G401.6 (cell line): ENCODE results near the gene THRB.

Experiments
- FAIRE-seq: peaks from 2 replicates; lab custom pipeline; 2012; peaks lifted over from hg19 to GRCh38; lab: Jason Lieb, UNC

The THRB gene

DNA sequence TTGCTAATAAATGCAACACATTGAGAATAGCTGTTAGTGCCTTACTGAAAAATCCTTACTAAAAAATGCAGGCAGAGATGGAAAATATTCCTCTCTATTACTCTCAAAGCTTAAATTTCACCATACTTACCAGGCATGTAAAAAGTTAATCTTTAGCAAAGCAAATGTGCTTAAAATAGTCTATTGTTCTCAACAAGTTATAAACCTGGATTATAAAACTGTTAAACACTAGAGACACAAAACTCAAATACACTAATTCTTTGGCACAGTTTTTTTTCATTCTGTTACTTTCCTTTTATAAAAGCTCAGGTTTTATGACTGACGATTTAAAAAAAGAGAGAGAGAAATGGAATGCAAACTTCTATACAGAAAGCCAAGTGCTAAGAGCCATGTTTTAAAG, 119.8 kb downstream of the THRB start:
- no peak for FAIRE-seq

DNA sequence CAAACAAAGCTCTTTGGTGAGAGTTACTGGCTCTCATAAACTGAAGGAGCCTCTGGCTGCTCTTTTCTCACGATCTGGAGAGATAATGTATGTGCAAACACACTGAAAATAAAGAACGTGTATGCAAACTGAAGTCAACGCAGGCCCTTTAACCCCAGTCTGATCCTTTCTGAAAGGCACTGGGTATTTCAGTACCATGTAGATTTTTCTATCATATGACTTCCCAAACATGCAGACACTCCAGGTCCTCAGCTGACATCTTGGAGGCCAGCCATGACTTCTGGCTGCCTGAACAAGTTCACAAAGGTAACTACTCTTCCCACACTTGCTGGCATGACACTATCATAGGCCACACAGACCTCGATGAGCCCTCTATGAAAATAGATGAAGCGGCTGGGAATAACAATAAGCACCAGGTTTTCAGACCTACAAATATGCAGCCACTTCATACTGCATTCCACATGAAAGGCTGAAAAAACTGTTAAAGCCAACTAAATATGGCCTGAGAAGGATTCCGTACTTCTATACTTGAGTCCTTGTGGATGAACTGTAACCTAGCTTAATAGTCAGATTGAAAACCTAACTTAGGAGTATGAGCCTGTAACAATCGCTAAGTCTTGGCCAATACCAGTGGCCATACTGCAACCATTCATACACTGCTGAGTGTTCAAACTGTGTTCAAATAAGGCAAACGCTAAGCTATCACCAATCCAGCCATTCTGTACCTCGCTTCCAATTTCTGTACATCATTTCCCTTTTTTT, 121.3 kb downstream of the THRB start:
- FAIRE-seq = no peak

DNA sequence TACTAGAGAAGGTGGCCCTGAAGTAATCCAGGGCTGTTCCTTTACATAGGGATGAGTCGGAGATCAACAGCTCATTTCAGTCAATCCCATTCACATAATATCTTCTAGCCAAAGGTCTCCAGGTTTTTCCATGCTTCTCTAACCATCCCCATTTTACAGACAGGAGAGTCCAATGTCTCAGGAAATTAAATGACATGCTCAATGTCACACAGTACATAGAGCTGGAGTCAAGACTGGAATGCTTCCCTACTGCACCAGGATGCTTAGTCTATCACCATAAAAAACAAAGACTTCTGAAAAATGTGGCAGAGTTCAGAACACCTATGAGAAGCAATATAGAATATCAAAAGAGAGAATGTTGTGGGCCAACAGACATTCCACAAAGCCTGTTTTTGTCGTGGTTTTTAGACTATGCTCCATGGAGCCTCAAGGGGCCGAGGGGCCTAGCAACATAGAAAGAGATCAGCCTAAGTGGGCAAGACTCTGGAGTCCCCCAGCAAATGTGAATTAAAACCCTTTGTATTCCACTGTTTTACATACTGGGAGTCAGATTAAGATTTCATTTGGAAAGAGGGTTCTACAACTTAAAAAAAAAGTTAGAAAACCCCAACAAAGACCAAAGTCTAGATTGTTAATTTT, 122.0 kb downstream of the THRB start:
- FAIRE-seq = no peak

DNA sequence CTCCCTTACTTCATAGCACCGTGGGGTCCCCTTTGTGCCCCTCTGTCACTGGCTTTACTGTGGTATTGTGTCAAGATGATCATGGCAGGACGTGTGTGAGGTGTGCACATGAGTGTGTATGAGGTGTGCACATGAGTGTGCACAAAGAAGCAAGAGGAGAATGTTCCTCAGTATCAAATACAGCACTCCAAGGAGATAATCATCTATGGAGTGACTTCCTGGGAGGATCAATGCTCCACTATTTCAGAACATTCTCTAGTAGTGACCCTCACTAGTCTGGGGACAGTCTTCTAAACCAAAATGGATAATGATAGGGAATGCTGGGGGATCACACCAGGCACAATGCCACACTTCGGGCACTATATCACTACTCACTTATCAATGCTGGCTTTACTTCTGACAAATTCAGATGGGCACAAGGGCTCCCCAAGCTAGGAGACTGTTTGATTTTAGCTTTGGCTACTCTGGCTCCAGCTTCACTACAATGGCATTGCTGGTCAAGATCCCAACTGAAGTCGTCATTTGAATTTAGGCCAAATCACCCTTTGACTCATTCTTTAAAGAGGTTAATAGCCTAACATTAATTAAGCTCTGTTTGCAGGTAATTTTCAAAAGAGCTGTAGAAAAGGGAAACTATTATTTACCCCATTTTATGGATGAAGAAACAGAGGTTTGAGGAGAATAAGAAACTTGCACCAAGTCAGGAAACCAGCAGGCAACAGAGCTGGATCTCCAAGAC, 124.1 kb downstream of the THRB start:
- no peak for FAIRE-seq

DNA sequence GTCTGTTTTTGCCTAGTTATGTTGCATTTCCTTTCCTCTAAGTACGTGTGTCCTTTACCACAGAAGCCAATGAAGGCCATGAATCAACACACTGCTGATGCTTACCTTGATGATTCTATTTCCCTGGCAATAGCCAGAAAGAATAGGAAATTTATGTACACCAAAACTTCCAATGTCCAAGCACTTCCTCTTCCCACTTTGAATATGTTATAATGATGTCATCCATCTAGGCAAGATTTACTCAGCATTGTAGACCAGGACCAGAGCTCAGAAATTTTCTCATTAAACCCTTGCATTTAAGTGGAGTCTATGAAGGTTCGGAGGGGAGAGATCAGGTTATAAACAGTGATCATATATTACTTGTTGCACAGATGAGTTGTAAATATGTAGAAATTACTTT, 126.0 kb downstream of the THRB start:
- FAIRE-seq = no peak

DNA sequence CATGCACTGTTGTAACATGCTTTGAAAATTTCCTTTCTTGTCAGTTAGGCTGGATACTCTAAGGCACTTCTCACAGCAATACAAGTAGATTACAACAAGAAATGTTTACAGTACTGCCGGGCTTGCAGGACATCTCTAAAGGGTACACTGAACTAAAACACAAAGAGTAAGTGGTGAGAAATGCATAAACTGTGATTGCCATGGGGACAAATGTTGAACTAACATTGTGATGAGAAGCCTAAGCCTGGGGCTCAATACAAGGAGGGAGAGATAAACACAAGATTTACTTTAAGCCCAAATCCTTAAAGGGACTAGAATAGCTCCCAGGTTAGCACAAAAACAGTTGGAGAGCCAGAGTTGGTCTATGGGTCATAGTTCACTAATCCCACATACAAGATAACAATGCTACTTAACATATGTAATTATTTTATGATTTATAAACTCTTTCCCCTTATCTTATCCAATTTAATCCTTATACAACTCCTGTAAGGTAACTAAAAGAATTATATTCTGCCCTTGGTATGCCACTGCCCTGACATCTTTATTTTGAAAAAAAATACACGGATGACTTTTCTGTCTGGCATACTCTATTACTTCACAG, 126.9 kb downstream of the THRB start:
- FAIRE-seq = no peak

DNA sequence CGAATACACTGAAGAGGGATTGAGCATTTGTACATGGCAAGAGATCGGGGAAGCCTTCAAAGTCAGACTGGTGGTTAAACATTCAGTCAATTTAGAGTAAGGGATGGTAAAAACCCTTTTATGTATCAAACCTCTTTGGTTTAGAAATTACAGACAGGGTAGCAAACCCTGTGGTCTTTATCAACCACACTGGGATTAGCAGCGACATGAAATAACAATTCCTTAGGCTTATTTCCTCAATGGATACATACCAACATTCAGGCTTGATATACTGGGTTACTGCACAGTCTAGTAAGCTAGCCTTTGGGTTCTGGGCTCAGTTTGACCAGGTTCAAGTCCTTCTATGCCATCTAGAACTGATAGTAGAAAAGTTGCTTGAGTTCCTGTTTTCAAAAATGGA, 127.4 kb downstream of the THRB start:
- FAIRE-seq = no peak

DNA sequence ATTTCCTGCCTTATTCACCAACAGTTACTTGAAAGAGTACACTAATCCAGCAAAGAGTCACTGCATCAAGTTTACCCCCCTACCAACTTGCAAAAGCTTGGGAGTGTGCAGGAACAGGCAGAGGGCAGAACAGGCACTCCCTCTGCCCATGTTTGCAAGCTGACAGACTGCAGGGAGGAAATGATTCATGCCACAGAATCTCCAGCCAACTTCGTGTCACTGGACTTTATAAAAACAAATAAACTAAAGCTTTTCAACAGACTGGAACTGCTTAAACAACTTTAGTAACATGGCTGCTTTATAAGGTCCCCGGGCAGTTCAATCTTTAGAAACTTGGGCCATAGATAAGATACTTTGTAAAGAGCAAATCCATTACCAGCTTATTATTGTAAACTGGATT, 129.5 kb downstream of the THRB start:
- FAIRE-seq = no peak

DNA sequence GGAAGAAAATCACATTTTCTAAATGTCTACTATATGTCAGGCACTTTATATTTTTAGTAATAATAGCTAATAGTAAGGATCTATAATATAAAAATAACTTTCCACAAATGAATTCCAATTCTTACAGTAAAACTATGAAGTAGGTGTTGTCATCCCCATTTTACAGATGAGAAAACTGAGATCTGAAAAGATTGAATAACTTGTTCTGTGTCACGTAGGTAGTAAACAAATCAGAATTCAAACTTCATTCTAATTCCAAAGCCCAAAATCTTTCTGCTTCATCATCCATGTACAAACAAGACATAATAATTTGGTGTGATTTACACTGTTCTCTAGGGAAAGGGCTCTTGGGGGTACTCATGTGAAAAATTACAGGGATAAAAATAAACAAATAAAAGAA, 130.3 kb downstream of the THRB start:
- FAIRE-seq = no peak

DNA sequence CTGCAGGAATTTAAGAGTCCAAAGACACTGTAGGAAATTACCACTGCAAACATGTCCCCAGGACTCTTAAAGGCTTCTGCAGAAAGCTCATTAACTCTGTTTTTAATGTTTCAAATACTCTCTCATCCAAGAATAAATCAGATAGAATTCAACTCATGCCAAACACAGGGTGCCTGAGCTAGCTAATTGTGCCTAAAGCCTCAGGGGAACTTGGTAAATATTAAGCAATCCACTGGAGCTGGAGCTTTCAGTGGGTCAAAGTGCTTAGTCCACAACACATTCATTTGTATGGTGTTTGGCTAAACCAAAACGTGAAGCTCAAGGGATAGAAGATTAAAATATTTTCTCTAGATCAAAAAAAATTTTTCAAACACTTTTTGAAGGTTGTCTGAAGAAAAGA, 131.4 kb downstream of the THRB start:
- FAIRE-seq = no peak

DNA sequence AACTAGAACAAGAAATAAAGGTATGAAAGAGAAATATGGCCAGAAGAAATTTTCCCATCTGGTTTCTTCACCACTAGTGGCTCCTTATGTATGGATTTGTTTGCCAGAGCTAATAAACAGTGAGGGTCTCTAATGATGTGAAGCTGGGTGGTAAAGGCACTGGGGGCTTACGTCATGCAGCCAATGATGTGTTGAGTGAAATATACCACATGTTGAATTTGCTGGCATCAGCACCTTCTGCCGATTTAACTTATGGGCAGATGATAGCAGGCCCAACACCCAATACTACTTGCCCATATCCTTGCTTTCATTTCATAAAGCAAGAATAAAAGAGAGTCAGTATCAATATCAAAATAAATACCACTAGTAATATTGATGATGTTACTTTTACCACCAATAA, 133.0 kb downstream of the THRB start:
- no peak for FAIRE-seq

DNA sequence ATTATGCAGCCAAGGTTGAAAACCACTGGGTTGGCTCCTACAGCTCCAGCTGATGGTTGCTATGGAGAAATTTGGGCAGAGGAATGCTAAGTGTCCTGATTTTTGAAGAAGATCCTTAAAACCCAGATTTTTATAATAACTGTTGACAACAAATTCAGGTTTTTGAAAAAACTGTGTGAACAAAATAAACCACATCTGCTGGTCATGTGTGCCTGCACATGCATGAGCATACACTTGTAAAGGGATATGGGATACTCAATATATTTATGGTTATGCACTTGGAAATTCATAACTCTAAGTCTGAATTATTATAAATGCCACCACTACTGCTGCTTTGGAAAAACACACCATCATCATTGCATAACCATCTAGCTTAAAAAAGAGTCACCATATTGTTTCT, 133.7 kb downstream of the THRB start:
- FAIRE-seq = no peak

DNA sequence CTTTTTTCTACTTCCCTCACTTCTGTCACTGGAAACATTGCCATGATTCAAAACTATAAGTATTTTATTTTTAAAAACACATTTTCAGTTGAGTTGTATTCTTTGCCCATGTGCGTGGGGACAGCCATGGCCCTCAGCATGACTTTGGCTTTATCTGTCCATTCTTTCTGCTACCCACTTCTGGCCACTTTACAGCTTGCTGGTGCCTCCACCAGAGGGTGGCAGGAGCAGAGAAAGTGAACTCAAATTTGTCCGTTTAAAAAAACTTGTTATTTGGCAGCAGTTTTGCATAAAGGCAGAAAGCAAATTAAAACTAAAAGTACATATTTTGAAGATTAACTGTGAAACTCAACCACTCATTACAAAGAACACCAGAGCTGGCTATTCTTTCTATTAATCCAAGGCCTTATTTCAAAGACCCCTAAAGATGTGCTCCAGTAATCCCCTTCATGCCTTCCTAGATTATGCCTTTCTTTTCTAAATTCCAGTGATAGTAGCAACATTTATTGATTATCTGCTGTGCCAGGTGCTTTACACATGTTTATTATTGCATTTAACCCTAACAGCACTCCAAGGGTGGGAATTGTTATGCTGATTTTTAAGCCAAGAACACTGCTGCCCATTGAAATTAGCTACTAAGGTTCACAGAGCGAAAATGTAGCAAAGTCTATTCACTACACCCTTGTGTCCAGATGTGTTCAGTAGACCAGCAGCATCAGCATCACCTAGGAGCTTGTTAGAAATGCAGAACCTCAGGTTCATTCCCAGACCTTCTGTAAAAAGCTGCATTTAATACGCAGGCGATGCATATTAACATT, 134.8 kb downstream of the THRB start:
- no peak for FAIRE-seq

DNA sequence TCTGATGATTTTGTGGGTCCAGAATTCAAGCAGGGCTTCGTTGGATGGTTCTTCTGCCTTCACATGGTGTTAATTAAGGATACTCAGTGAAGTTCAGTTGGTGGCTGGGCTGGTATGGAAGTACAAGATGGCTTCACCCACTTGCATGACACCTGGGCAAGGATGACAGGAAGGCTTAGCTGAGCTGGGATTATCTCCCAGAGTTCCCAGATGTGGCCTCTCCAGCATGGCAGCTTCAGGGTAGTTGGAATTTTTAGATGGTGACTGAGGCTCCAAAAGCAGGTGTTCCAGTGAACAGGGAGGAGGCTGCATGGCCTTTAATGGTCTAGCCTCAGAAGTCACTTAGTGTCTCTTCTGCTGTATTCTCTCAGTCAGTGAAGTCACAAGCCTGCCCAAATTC, 135.5 kb downstream of the THRB start:
- FAIRE-seq = no peak

DNA sequence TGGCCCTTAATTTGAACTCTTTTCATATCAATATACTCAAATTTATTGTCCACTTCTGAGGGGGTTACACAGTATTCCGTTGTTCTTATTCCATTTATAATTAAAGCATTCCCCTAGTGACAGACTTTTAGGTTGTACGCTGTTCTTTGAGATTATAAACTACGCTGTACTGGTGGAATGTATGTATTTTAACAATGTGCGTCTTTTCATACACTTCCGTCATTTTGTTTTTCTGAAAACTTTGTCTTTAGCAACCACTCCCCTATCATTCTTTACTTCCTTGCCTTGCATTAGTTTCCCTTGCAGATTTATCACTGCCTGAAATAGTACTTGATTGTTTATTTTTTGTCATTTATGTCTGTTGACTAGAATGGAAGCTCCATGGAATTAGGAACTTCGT, 137.0 kb downstream of the THRB start:
- FAIRE-seq = no peak

DNA sequence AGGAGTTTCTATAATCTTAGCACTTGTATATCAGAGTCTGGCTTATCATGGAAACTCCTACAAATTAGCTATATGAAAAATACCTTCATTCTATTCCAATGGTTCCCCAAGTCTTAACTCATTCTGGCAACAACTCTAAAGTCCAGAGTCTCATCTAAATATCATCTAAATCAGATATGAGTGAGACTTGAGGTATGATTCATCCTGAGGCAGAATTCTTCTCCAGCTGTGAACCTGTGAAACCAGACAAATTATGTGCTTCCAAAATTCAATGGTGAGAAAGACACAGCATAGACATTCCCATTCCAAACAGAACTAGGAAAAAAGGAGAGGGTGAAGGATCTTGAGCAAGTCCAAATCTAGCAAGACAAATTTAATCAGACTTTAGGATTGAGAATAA, 138.8 kb downstream of the THRB start:
- FAIRE-seq = no peak

DNA sequence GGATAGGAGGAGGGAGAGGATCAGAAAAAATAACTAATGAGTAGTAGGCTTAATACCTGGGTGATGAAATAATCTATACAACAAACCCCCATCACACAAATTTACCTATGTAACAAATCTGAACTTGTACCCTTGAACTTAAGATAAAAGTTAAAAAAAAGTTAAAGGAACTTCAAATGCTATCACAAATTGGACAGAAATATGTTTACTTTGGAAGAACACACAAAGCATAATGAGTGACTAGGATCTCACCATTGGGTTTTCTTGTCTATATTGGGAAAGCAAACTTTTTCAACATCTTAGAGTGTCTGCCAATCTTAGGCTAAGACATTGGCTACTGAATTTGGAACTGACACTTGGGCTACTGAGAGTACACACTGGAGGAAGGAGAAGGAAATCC, 140.4 kb downstream of the THRB start:
- no peak for FAIRE-seq

DNA sequence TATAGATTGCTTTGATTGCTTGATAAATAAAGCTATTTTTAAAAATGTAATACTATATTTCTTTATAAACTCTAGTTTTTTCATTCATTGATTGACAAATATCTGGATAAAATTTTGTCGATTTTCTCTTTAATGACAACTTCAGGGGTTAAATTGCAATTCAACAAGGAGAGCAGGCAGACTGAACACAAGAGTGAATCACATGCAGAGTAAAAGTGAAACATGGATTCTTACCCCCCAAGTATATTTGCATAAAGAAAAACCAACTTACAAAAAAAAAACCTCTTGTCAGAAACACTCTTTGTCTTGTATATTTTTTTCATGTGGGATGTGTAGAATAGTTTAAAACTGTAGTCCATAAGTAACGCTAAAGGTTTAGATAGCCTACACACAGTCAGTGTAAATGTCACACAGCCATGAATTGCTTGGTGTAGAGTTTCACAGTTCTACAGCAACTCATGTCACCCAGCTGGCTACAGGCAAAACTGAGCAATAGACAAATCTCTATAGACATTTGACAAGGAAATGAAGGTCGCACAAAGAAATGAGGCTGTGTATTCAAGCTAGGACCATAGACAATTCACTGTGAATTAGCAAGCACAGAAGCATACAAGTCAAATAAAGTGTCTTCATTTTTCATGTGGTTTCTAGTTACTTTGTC, 141.6 kb downstream of the THRB start:
- FAIRE-seq = no peak

DNA sequence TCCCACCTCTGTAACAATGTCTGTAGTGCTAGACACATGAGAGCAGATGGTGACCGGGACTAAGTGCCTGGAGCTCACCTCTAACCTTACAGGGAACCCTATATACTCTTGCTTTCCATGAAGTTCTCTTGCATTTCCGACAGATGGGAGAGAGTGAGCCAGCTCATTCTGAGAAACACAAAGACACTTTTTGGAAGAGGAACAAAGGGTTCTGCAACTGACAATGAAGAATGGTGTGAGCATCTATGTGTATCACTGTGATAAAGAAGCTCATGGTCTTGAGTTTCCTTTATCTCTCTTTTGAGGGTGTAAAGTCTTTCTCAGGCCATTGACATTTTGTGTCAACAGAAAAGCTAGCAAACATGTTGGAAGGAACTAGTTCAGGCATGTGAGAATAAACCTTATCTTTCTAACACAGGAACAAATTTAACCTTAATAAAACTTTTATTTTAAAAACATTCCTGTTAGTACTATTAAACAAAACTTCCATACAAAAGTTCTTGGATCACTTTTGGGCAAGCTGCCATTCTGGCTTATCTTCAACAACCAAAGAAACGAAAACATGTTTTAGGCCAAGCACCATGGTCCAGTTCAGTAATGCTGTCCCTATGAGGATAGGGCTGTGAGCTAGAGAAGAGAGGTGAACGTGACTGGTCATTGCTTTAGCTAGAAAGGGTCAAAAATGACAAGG, 142.7 kb downstream of the THRB start:
- FAIRE-seq = no peak

DNA sequence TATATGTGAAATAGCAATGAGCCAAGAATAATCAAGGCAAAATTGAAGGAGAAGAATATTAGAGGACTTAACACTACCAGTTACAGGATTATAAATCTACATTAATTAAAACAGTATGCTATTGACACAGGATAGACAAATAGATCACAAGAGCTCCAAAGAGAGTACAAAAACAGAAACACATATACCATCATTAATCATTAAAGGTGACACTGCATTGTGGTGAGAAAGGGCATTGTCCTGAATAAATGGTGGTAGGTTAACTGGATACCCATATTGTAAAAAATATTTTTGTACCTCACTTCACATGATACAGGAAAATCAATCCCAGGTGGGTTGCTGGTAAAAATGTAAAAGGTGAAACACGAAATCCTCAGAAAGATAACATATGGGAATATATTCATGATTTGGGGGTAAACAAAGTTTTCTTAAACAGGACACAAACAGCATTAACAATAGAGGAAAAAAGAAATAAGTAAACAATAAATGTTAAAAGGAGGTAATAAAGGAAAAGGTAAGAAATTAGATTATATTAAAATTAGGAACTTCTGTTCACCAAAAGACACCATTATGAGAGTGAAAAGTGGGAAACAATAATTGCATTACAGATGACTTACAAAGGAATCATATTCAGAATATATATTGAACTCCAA, 145.2 kb downstream of the THRB start:
- FAIRE-seq = no peak

DNA sequence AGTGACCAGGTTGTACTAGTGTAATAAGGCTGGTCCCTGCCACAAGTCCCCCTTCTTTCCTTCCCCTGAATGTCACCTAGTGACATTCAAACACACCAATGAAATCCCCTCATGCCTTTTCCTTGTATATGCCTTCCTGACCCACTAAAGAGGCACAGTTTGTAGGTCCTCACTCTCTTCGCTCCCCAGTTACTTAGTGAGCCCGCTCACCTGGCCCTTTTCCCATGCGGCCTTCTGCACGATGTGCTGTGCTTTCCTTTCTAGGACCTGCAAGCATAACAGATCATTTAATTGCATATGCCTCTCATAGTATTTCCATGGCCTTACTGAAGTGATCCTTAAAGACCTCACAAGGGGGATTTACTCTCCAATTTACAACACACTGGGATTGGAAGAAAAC, 146.3 kb downstream of the THRB start:
- FAIRE-seq = no peak
